KMS-11 (cell line): ENCODE measurements around the gene POLDIP2.
A peak's percentile ranks its signal among the peaks of the same experiment; 100 is the strongest.

Experiments used
- H2AFZ ChIP-seq: fragments of 200-600 bp; sonication (generic); 2 replicates; pipeline ENCODE4 v1.6.1; 2016; ENCODE audit warnings: antibody characterized with exemption, mixed run types, low read depth
- H3K27ac ChIP-seq: fragments of 200-600 bp; sonication (generic); 2 replicates; pipeline ENCODE4 v1.6.1; 2016; ENCODE audit warnings: mild to moderate bottlenecking, mixed run types
- H3K27me3 ChIP-seq: fragments of 200-600 bp; sonication (generic); 2 replicates; pipeline ENCODE4 v1.6.1; 2017; ENCODE audit warnings: mild to moderate bottlenecking, low read depth, mixed run types, moderate library complexity; ENCODE audit not compliant: insufficient read depth
- H3K36me3 ChIP-seq: fragments of 200-600 bp; sonication (generic); 2 replicates; pipeline ENCODE4 v1.6.1; 2017; ENCODE audit warnings: mild to moderate bottlenecking, mixed run types; ENCODE audit not compliant: insufficient read depth
- H3K4me1 ChIP-seq: fragments of 200-600 bp; sonication (generic); 2 replicates; pipeline ENCODE4 v1.6.1; 2016; ENCODE audit warnings: mild to moderate bottlenecking, low read depth, mixed run types; ENCODE audit not compliant: poor library complexity, severe bottlenecking
- H3K4me2 ChIP-seq: fragments of 200-600 bp; sonication (generic); 2 replicates; pipeline ENCODE4 v1.7.0; 2016; ENCODE audit warnings: mild to moderate bottlenecking, mixed run types
- H3K4me3 ChIP-seq: fragments of 200-600 bp; sonication (generic); IDR thresholded peaks from 2 replicates; pipeline ENCODE4 v1.6.1; 2017; ENCODE audit warnings: low read depth, low read length, mixed read lengths; ENCODE audit not compliant: insufficient read depth
- H3K79me2 ChIP-seq: fragments of 200-600 bp; sonication (generic); 2 replicates; pipeline ENCODE4 v1.6.1; 2016; ENCODE audit warnings: low read depth, mixed run types; ENCODE audit not compliant: insufficient read depth
- H3K9ac ChIP-seq: fragments of 200-600 bp; sonication (generic); 2 replicates; pipeline ENCODE4 v1.6.1; 2016; ENCODE audit warnings: mild to moderate bottlenecking, mixed run types
- H4K20me1 ChIP-seq: fragments of 200-600 bp; sonication (generic); 2 replicates; pipeline ENCODE4 v1.6.1; 2016; ENCODE audit warnings: mild to moderate bottlenecking, mixed run types; ENCODE audit not compliant: insufficient read depth
- CTCF ChIP-seq: fragments of 200-600 bp; sonication (generic); conservative IDR thresholded peaks from 2 replicates; pipeline ENCODE4 v1.6.1; 2017; ENCODE audit warnings: low read depth, mild to moderate bottlenecking, antibody characterized with exemption, low read length, moderate library complexity, mixed read lengths

The POLDIP2 gene

GRCh38 chr17:28404812-28405570 lies 47.7 kb upstream of the POLDIP2 start:
- no peak overlapping the region for H3K27ac ChIP-seq
- H2AFZ ChIP-seq: peak overlapping the region; percentile 92; the same call in 1 of the 2 replicates
- H3K4me1 ChIP-seq: no peaks in the 10 kb centered on the region
- H3K4me3 ChIP-seq: peak overlapping the region; percentile 42
- H3K27me3 ChIP-seq: no peaks in the 10 kb centered on the region
- peak overlapping the region; percentile 58 for H3K4me2 ChIP-seq
- no peaks in the 10 kb centered on the region for H4K20me1 ChIP-seq
- no peaks in the 10 kb centered on the region for H3K36me3 ChIP-seq
- H3K9ac ChIP-seq: no peak overlapping the region
- H3K79me2 ChIP-seq: no peaks in the 10 kb centered on the region
- TF ChIP-seq CTCF: no peak

GRCh38 chr17:28404461-28404811 lies 47.1 kb upstream of the POLDIP2 start:
- TF ChIP-seq CTCF: no peak
- no peaks in the 10 kb centered on the region for H3K36me3 ChIP-seq
- no peaks in the 10 kb centered on the region for H4K20me1 ChIP-seq
- H3K4me1 ChIP-seq: no peaks in the 10 kb centered on the region
- H3K9ac ChIP-seq: no peak overlapping the region
- H3K4me3 ChIP-seq: no peak overlapping the region
- H3K79me2 ChIP-seq: no peaks in the 10 kb centered on the region
- H2AFZ ChIP-seq: no peak overlapping the region
- H3K27ac ChIP-seq: no peak overlapping the region
- no peak overlapping the region for H3K4me2 ChIP-seq
- no peaks in the 10 kb centered on the region for H3K27me3 ChIP-seq

GRCh38 chr17:28404007-28404406 lies 46.7 kb upstream of the POLDIP2 start:
- Histone ChIP-seq H3K4me3 (no peak overlapping the region), H4K20me1 (no peaks in the 10 kb centered on the region), H3K79me2 (no peaks in the 10 kb centered on the region), H3K27me3 (no peaks in the 10 kb centered on the region), H3K4me1 (no peaks in the 10 kb centered on the region), H3K9ac (no peak overlapping the region), H3K36me3 (no peaks in the 10 kb centered on the region), H3K4me2 (no peak overlapping the region), H2AFZ (no peak overlapping the region), H3K27ac (no peak overlapping the region)
- TF ChIP-seq CTCF: no peak

- Histone ChIP-seq H3K4me3 (no peak overlapping the region), H3K4me2 (no peak overlapping the region), H3K4me1 (no peaks in the 10 kb centered on the region), H2AFZ (no peak overlapping the region), H3K36me3 (no peaks in the 10 kb centered on the region), H3K27ac (no peak overlapping the region), H4K20me1 (no peaks in the 10 kb centered on the region), H3K79me2 (no peaks in the 10 kb centered on the region), H3K9ac (no peak overlapping the region), H3K27me3 (no peaks in the 10 kb centered on the region)
- no peak for TF ChIP-seq CTCF
Measured at GRCh38 chr17:28402844-28403243, 45.5 kb upstream of the POLDIP2 start.
